ENCODE measurements around the gene GPR68.
"Not testable (repeated sequence)": the region's sequence is repeated elsewhere in the genome, so short reads cannot be mapped to it uniquely, and the experiment has no call there.

GPR68 gene

GRCh38 chr14:91272341-91273272 is 28.1 kb upstream of the GPR68 start:
- no peak for DNase-seq (ENCODE audit: low read depth in 2 of 3, low spot score in 2 of 3)

DNA sequence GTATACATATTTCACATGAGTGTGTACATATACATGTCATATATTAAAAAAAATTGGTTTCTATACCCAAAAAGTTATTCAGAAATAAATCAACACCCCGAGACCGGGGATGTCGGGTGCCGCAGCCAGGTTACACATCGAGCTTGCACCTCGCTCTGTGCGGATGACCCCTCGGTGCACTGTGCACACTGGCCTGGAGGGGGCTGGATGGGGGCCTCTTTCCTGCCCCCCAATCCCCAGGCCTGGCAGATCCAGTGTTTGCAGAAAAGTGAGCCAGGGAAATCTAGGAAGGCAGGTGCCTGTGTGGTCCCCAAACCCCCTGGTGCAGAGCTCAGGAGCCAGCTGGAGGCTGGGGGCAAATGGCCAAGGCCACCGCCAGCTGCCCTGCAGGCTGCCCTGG is 27.1 kb upstream of the GPR68 start:
- no peak for DNase-seq (ENCODE audit: low read depth in 2 of 3, low spot score in 2 of 3)

DNA sequence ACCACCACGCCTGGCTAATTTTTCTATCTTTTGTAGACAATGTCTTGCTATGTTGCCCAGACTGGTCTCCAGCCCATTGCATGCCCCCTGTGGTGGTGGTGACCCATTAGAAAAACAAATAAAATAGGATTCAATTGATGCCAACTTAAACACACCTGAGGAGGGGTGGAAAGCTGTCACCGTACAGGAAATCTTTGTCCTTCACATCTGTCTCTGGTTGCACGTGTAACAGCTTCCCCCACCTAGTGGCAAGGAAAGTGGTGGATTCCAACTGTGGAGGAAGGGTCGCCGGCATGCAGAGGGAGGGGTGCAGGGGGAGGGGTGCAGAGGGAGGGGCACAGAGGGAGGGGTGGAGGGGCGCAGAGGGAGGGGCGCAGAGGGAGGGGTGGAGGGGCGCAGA is 26.1 kb upstream of the GPR68 start:
- DNase-seq (ENCODE audit: low read depth in 2 of 3, low spot score in 2 of 3), result no peak

GRCh38 chr14:91270188-91270587 is 25.7 kb upstream of the GPR68 start:
- DNase-seq (ENCODE audit: low read depth in 2 of 3, low spot score in 2 of 3), result no peak

- DNase-seq (ENCODE audit: low read depth in 2 of 3, low spot score in 2 of 3), result no peak
Measured at GRCh38 chr14:91269076-91269991, 24.8 kb upstream of the GPR68 start.

GRCh38 chr14:91267965-91268437 is 23.5 kb upstream of the GPR68 start:
- DNase-seq (ENCODE audit: low read depth in 2 of 3, low spot score in 2 of 3), result no peak

DNA sequence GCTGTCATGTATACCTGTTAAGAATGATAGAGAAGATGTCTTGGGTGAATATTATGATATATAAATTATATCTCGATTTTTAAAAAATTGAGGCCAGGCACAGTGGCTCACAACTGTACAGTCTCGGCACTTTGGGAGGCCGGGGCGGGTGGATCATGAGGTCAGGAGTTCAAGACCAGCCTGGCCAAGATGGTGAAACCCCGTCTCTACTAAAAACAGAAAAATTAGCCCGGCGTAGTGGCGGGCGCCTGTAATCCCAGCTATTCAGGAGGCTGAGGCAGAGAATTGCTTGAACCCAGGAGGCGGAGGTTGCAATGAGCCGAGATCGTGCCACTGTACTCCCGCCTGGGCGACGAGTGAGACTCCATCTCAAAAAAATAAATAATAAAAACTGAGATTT is 21.8 kb upstream of the GPR68 start:
- DNase-seq (ENCODE audit: low read depth in 2 of 3, low spot score in 2 of 3), result not testable (repeated sequence)

DNA sequence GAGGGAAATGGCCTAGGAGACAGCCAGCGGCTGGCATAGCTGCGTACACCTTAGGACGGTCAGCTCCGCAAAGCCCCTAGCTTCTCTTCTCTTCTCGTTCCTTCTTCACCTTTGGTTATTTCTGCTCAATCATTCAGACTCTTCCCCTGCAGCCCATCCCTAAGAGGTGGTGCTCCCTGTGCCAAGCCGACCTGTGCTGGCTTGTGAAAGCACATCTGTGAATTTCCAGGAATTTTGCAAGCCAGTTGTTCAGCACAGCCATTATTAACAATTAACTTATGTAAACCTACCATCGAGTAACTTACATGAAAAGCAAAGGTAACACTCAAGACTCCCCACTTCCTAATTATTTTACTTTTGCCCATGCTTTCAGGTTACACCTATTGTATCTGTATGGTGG is 20.9 kb upstream of the GPR68 start:
- DNase-seq (ENCODE audit: low read depth in 2 of 3, low spot score in 2 of 3), result no peak

- DNase-seq (ENCODE audit: low read depth in 2 of 3, low spot score in 2 of 3), result no peak
Measured at GRCh38 chr14:91264151-91265150, 19.9 kb upstream of the GPR68 start.

DNA sequence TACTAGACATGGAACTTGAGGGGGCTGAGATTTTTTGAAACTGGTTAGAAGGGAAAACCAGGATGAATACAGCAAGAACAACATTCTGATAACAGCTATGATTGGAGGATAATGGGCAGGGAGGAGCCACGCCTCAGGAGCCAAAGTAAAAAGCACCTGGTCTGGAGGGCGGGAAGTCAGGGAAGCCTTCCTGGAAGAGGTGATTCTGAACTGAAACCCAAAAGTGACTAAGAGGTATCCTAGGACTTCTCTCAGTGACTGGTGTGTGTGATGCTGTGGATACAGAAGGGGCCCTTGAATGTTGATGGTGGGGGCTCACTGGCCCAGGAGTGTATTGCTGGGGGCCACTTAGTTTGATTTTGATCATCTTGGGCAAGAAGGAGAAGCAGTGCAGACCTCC is 18.8 kb upstream of the GPR68 start:
- no peak for DNase-seq (ENCODE audit: low read depth in 2 of 3, low spot score in 2 of 3)

- no peak for DNase-seq (ENCODE audit: low read depth in 2 of 3, low spot score in 2 of 3)
Measured at GRCh38 chr14:91261986-91262549, 17.6 kb upstream of the GPR68 start.

DNA sequence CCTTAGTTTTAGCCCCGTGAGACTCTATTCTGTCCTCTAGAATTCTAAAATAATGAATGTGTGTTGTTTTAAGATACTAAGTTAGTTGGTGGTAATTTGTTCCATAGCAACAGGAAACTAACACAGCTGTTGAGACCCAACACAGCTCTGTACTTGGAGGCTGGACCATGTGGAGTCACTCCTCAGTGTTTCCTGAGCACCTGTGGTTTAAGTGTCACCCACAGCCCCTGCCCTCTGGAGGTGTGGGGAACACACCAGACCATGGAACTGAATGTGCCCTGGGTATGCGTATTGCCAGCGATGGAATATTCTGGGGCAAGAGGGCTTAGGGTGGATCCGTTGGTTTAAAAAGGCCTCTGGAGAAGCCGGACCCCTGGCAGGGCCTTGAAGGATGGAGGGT is 16.6 kb upstream of the GPR68 start:
- no peak for DNase-seq (ENCODE audit: low read depth in 2 of 3, low spot score in 2 of 3)

GRCh38 chr14:91258876-91259275 is 14.4 kb upstream of the GPR68 start:
- DNase-seq (ENCODE audit: low read depth in 2 of 3, low spot score in 2 of 3), result no peak

DNA sequence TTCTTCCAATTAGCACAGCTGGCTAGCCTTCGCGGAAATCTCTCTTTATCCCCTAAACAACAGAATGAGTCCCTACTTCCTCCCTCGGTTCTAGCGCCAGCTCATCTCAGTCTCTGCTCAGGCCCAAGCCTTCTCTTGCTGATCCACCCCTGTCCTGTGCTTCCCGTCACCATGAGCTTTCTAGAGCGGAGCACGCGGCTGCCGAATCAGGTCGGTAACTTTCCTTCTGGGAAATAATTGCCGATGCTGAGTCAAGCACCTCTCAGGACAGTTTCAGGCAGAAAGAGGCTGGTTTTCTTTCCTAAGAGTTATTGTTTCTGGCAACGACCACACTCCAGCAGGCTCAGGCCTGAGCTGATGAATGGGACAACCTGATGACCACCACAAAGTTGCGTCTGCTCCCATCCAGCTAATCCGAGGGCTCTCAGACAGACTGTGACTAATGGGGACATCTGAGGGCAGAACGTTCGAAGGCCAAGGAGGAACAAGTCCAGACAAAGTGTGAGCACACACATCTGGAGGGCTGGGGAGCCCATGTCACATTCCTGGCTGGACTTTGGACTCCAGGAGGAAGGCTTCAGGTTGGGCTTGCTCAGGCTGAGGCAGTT is 13.6 kb upstream of the GPR68 start:
- no peak for DNase-seq (ENCODE audit: low read depth in 2 of 3, low spot score in 2 of 3)

DNA sequence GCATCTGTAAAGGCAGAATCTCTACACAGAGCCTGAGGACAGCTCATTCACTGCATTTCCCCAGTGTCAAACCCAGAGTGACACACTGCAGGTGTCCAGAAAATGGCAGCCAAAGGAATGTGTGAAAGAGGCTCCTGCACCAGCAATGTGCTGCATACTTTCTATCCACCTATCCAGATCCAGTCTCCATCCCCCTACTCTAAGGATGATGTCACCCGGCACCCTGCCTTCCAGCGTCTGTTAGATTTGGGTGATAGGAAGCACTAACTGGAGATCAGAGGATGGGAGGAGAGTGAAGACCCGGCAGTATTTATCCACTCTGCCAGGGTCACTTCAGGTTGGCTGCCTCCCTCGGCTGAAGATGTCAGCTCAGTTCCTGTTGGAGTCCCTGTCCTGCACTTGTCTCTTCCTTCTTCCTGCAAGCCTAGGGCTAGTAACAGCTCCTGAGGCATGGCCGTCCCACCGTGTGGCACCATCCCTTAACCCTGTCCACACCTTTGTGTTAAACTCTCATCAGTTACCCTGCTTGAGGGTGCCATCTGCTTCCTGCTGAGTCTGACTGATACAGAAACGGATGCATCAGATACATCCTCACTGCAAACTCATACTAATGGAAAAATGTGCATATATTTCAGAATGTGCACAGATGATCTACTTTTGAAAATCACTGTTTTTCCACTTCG is 13.0 kb upstream of the GPR68 start:
- no peak for DNase-seq (ENCODE audit: low read depth in 2 of 3, low spot score in 2 of 3)

- no peak for DNase-seq (ENCODE audit: low read depth in 2 of 3, low spot score in 2 of 3)
Measured at GRCh38 chr14:91256661-91257060, 12.2 kb upstream of the GPR68 start.

DNA sequence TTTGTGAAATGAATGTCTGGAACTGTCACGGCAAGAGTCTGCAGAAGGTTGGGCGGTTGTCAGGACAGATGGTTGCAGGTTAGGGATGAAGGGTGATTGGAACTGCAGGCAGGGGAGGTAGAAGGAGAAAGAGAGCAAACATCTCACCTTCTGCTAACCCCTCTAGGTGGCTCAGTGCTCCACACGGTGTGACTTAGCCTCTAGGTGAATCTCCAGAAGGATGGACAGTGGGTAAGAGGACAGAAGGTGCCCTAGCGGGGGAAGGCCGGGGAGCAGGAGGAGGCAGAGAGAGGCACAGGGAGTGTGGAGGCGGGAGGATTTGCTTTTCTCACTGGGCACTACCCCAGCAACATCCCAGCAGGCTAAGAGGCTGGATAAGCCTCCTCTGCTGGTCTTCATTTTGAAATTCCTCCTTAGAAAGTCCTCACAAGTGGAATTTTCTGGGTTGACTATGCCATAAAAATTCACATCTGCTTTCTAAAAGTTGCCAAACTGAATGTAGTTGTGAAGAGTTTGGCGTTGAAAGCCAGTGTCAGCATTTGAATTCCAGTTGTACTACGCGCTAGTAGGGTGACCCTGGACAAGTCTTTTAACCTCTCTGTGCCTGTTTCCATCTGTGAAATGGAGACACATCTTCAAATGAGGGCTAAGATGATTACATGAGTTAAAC is 10.7 kb upstream of the GPR68 start:
- DNase-seq (ENCODE audit: low read depth in 2 of 3, low spot score in 2 of 3), result no peak

DNA sequence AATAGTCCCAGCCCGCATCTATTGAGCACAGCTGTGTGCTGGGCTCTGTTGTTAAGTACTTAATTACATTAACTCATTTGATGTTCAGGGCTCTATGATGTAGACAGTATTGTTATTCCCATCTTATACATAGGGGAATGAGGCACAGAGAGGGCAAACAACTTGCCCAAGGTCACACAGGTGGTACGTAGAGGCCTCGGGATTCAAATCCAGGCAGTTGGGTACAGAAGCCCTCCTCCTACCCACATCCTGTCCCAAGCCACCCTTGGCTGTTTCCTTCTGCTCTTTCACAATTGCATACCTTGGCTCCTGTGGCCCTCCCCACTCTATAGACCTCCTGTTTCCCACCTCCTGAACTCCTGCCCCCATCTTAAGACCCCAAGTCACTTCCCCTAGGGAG is 10.0 kb upstream of the GPR68 start:
- DNase-seq (ENCODE audit: low read depth in 2 of 3, low spot score in 2 of 3), result no peak

DNA sequence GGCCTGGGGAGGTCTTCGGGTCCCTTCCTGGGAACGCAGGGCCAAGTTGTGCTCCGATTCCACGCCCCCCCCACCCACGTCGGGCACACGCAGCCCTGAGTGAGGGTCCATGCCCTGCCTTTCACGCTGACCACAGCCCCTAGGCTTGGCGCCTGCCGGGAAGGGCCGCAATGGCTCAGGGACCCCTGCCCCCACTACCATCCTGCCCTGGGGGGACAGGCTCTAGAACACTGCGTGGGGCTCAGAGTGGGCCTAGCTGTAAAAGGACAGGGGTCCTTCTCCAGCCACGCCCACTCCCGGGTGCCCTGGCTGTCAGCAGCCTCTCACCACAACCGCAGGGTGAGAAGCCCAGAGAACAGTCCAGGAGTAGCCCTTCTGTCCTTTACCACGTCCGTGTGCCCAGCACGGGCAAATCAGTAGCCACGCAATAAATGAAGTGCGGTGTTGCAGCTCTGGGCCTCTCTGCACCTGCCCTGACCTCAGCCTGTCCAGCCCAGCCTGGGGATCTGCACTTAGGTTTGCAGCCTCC is 9.4 kb upstream of the GPR68 start:
- DNase-seq (ENCODE audit: low read depth in 2 of 3, low spot score in 2 of 3), result no peak
